Measurements from ENCODE around the gene GPRC5D. TPM values are rescaled to one million over a fixed set of nuclear protein-coding genes. Genes with fewer than 3 reads are reported as not detected.

GPRC5D gene
- total and polyA plus RNA-seq, 2 donors = 0.05 TPM; not detected in 1

- H3K27ac ChIP-seq (ENCODE audit: low read depth in 1 of 2, low read length in 1 of 2) = no peak overlapping the region
- no peaks in the 10 kb centered on the region for H3K27me3 ChIP-seq (ENCODE audit: control insufficient read depth in 2 of 2, insufficient read depth in 1 of 2, low read length in 1 of 2)
- 93% methylated on average over 2 of the region's 2 CpGs for WGBS
- DNase-seq (ENCODE audit: low read depth in 6 of 9, low spot score in 9 of 9) = no peak
- H3K4me1 ChIP-seq (ENCODE audit: control insufficient read depth in 2 of 2, insufficient read depth in 2 of 2, low read length in 2 of 2) = no peaks in the 10 kb centered on the region
- no peaks in the 10 kb centered on the region for H3K36me3 ChIP-seq (ENCODE audit: control insufficient read depth in 2 of 2, insufficient read depth in 2 of 2, low read length in 1 of 2)
- H3K9me3 ChIP-seq (ENCODE audit: control insufficient read depth in 2 of 2, insufficient read depth in 1 of 2, low read length in 1 of 2) = no peaks in the 10 kb centered on the region
- no peak overlapping the region for H3K4me3 ChIP-seq (ENCODE audit: low read length in 2 of 2)
These were observed 21.2 kb downstream of the GPRC5D start for GRCh38 chr12:12930633-12931219.

- no peaks in the 10 kb centered on the region for H3K4me1 ChIP-seq (ENCODE audit: control insufficient read depth in 2 of 2, insufficient read depth in 2 of 2, low read length in 2 of 2)
- H3K27ac ChIP-seq (ENCODE audit: low read depth in 1 of 2, low read length in 1 of 2) = no peak overlapping the region
- H3K36me3 ChIP-seq (ENCODE audit: control insufficient read depth in 2 of 2, insufficient read depth in 2 of 2, low read length in 1 of 2) = no peaks in the 10 kb centered on the region
- no peak overlapping the region for H3K4me3 ChIP-seq (ENCODE audit: low read length in 2 of 2)
- H3K9me3 ChIP-seq (ENCODE audit: control insufficient read depth in 2 of 2, insufficient read depth in 1 of 2, low read length in 1 of 2) = no peaks in the 10 kb centered on the region
- 95% methylated on average over 6 of the region's 6 CpGs for WGBS
- no peaks in the 10 kb centered on the region for H3K27me3 ChIP-seq (ENCODE audit: control insufficient read depth in 2 of 2, insufficient read depth in 1 of 2, low read length in 1 of 2)
- no peak for DNase-seq (ENCODE audit: low read depth in 6 of 9, low spot score in 9 of 9)
These were observed 22.3 kb downstream of the GPRC5D start for GRCh38 chr12:12929696-12930095.

- Histone ChIP-seq H3K27ac (ENCODE audit: low read depth in 1 of 2, low read length in 1 of 2) (no peak overlapping the region), H3K4me3 (ENCODE audit: low read length in 2 of 2) (peak overlapping the region in 1 of 2 donors; percentile 20)
These were observed 24.5 kb downstream of the GPRC5D start for GRCh38 chr12:12927211-12928079.

GRCh38 chr12:12926571-12927071 lies 25.3 kb downstream of the GPRC5D start:
- Histone ChIP-seq H3K9me3 (ENCODE audit: control insufficient read depth in 2 of 2, insufficient read depth in 1 of 2, low read length in 1 of 2) (no peaks in the 10 kb centered on the region), H3K4me1 (ENCODE audit: control insufficient read depth in 2 of 2, insufficient read depth in 2 of 2, low read length in 2 of 2) (no peaks in the 10 kb centered on the region), H3K36me3 (ENCODE audit: control insufficient read depth in 2 of 2, insufficient read depth in 2 of 2, low read length in 1 of 2) (no peaks in the 10 kb centered on the region), H3K4me3 (ENCODE audit: low read length in 2 of 2) (no peak overlapping the region), H3K27ac (ENCODE audit: low read depth in 1 of 2, low read length in 1 of 2) (no peak overlapping the region), H3K27me3 (ENCODE audit: control insufficient read depth in 2 of 2, insufficient read depth in 1 of 2, low read length in 1 of 2) (no peaks in the 10 kb centered on the region)
- 98% methylated on average over 18 of the region's 18 CpGs for WGBS
- no peak for DNase-seq (ENCODE audit: low read depth in 6 of 9, low spot score in 9 of 9)

More at GRCh38 chr12:12927211-12928079, 24.5 kb downstream of the GPRC5D start:
- Histone ChIP-seq H3K36me3 (ENCODE audit: control insufficient read depth in 2 of 2, insufficient read depth in 2 of 2, low read length in 1 of 2) (no peaks in the 10 kb centered on the region), H3K9me3 (ENCODE audit: control insufficient read depth in 2 of 2, insufficient read depth in 1 of 2, low read length in 1 of 2) (no peaks in the 10 kb centered on the region), H3K4me1 (ENCODE audit: control insufficient read depth in 2 of 2, insufficient read depth in 2 of 2, low read length in 2 of 2) (no peaks in the 10 kb centered on the region), H3K27me3 (ENCODE audit: control insufficient read depth in 2 of 2, insufficient read depth in 1 of 2, low read length in 1 of 2) (no peaks in the 10 kb centered on the region)
- DNase-seq (ENCODE audit: low read depth in 6 of 9, low spot score in 9 of 9) = peak in 7 of 9 donors; percentile 9 to 82 (median 27)
- WGBS = 82% methylated on average over 27 of the region's 27 CpGs

- Histone ChIP-seq H3K9me3 (ENCODE audit: control insufficient read depth in 2 of 2, insufficient read depth in 1 of 2, low read length in 1 of 2) (no peaks in the 10 kb centered on the region), H3K4me1 (ENCODE audit: control insufficient read depth in 2 of 2, insufficient read depth in 2 of 2, low read length in 2 of 2) (no peaks in the 10 kb centered on the region), H3K36me3 (ENCODE audit: control insufficient read depth in 2 of 2, insufficient read depth in 2 of 2, low read length in 1 of 2) (no peaks in the 10 kb centered on the region), H3K27me3 (ENCODE audit: control insufficient read depth in 2 of 2, insufficient read depth in 1 of 2, low read length in 1 of 2) (no peaks in the 10 kb centered on the region), H3K27ac (ENCODE audit: low read depth in 1 of 2, low read length in 1 of 2) (no peak overlapping the region), H3K4me3 (ENCODE audit: low read length in 2 of 2) (no peak overlapping the region)
- WGBS = 93% methylated on average over 1 of the region's 1 CpG
- no peak for DNase-seq (ENCODE audit: low read depth in 6 of 9, low spot score in 9 of 9)
These were observed 26.6 kb downstream of the GPRC5D start for GRCh38 chr12:12925388-12925787.

GRCh38 chr12:12924169-12924568 lies 27.8 kb downstream of the GPRC5D start:
- 97% methylated on average over 4 of the region's 4 CpGs for WGBS
- Histone ChIP-seq H3K4me1 (ENCODE audit: control insufficient read depth in 2 of 2, insufficient read depth in 2 of 2, low read length in 2 of 2) (no peaks in the 10 kb centered on the region), H3K36me3 (ENCODE audit: control insufficient read depth in 2 of 2, insufficient read depth in 2 of 2, low read length in 1 of 2) (no peaks in the 10 kb centered on the region), H3K27ac (ENCODE audit: low read depth in 1 of 2, low read length in 1 of 2) (no peak overlapping the region), H3K4me3 (ENCODE audit: low read length in 2 of 2) (no peak overlapping the region), H3K9me3 (ENCODE audit: control insufficient read depth in 2 of 2, insufficient read depth in 1 of 2, low read length in 1 of 2) (no peaks in the 10 kb centered on the region), H3K27me3 (ENCODE audit: control insufficient read depth in 2 of 2, insufficient read depth in 1 of 2, low read length in 1 of 2) (no peaks in the 10 kb centered on the region)
- no peak for DNase-seq (ENCODE audit: low read depth in 6 of 9, low spot score in 9 of 9)

GRCh38 chr12:12922978-12923377 lies 29.0 kb downstream of the GPRC5D start:
- Histone ChIP-seq H3K4me3 (ENCODE audit: low read length in 2 of 2) (no peak overlapping the region), H3K36me3 (ENCODE audit: control insufficient read depth in 2 of 2, insufficient read depth in 2 of 2, low read length in 1 of 2) (no peaks in the 10 kb centered on the region), H3K4me1 (ENCODE audit: control insufficient read depth in 2 of 2, insufficient read depth in 2 of 2, low read length in 2 of 2) (no peaks in the 10 kb centered on the region), H3K27ac (ENCODE audit: low read depth in 1 of 2, low read length in 1 of 2) (no peak overlapping the region), H3K27me3 (ENCODE audit: control insufficient read depth in 2 of 2, insufficient read depth in 1 of 2, low read length in 1 of 2) (no peaks in the 10 kb centered on the region), H3K9me3 (ENCODE audit: control insufficient read depth in 2 of 2, insufficient read depth in 1 of 2, low read length in 1 of 2) (no peaks in the 10 kb centered on the region)
- DNase-seq (ENCODE audit: low read depth in 6 of 9, low spot score in 9 of 9) = no peak
- WGBS = 98% methylated on average over 7 of the region's 7 CpGs

- no peak for DNase-seq (ENCODE audit: low read depth in 6 of 9, low spot score in 9 of 9)
- 93% methylated on average over 6 of the region's 6 CpGs for WGBS
- H3K4me1 ChIP-seq (ENCODE audit: control insufficient read depth in 2 of 2, insufficient read depth in 2 of 2, low read length in 2 of 2) = no peaks in the 10 kb centered on the region
- H3K9me3 ChIP-seq (ENCODE audit: control insufficient read depth in 2 of 2, insufficient read depth in 1 of 2, low read length in 1 of 2) = no peaks in the 10 kb centered on the region
- no peak overlapping the region for H3K27ac ChIP-seq (ENCODE audit: low read depth in 1 of 2, low read length in 1 of 2)
- peaks cover 0 to under 1% of the 10 kb centered on the region in 2 donors for H3K27me3 ChIP-seq (ENCODE audit: control insufficient read depth in 2 of 2, insufficient read depth in 1 of 2, low read length in 1 of 2)
- no peak overlapping the region for H3K4me3 ChIP-seq (ENCODE audit: low read length in 2 of 2)
- no peaks in the 10 kb centered on the region for H3K36me3 ChIP-seq (ENCODE audit: control insufficient read depth in 2 of 2, insufficient read depth in 2 of 2, low read length in 1 of 2)
These were observed 29.8 kb downstream of the GPRC5D start for GRCh38 chr12:12922191-12922616.
